Measurements from ENCODE around the gene GNPTG. TPM values are rescaled to one million over a fixed set of nuclear protein-coding genes. Genes with fewer than 3 reads are reported as not detected.
A peak's percentile ranks its signal among the peaks of the same experiment; 100 is the strongest.

Gene GNPTG
- 103 and 104 TPM in 2 replicates for total RNA-seq

- no peak for TF ChIP-seq CTCF (IDR thresholded peaks at IDR 0.05; ENCODE audit: insufficient read depth, low read length, poor library complexity, severe bottlenecking)
- peak; percentile 31 for DNase-seq (ENCODE audit: low read depth)
These were observed at the start of gene GNPTG, which contains the start of gene TSR3 for GRCh38 chr16:1351582-1352362. Gene GNPTG, plus strand, starts transcription at chr16:1351931. Its CDS starts 35 bp downstream, at chr16:1351966. Gene TSR3, minus strand, starts transcription at chr16:1351878. Its CDS starts 74 bp downstream, at chr16:1351804.

GRCh38 chr16:1305823-1306222 lies 45.9 kb upstream of the GNPTG start:
- no peak overlapping the region for H3K4me3 ChIP-seq (ENCODE audit: low read depth, low read length)
- no peaks in the 10 kb centered on the region for H3K36me3 ChIP-seq (ENCODE audit: control insufficient read depth, insufficient read depth, low read length)
- H3K27me3 ChIP-seq (ENCODE audit: control insufficient read depth, insufficient read depth, low read length) = peaks cover 3% of the 10 kb centered on the region
- DNase-seq (ENCODE audit: low read depth) = no peak
- no peak for TF ChIP-seq CTCF (IDR thresholded peaks at IDR 0.05; ENCODE audit: insufficient read depth, low read length, poor library complexity, severe bottlenecking)

More at GRCh38 chr16:1351582-1352362, at the start of gene GNPTG, which contains the start of gene TSR3:
- Histone ChIP-seq H3K36me3 (ENCODE audit: control insufficient read depth, insufficient read depth, low read length) (no peaks in the 10 kb centered on the region), H3K27me3 (ENCODE audit: control insufficient read depth, insufficient read depth, low read length) (no peaks in the 10 kb centered on the region), H3K4me3 (ENCODE audit: low read depth, low read length) (peak within 1 kb of the TSS; percentile 68)

- no peaks in the 10 kb centered on the region for H3K36me3 ChIP-seq (ENCODE audit: control insufficient read depth, insufficient read depth, low read length)
- TF ChIP-seq CTCF (IDR thresholded peaks at IDR 0.05; ENCODE audit: insufficient read depth, low read length, poor library complexity, severe bottlenecking) = no peak
- no peak overlapping the region for H3K4me3 ChIP-seq (ENCODE audit: low read depth, low read length)
- no peak for DNase-seq (ENCODE audit: low read depth)
- H3K27me3 ChIP-seq (ENCODE audit: control insufficient read depth, insufficient read depth, low read length) = no peaks in the 10 kb centered on the region
These were observed 45.4 kb upstream of the GNPTG start for GRCh38 chr16:1306334-1306733.

GRCh38 chr16:1308036-1308976 lies 43.4 kb upstream of the GNPTG start:
- TF ChIP-seq CTCF (IDR thresholded peaks at IDR 0.05; ENCODE audit: insufficient read depth, low read length, poor library complexity, severe bottlenecking) = no peak

GRCh38 chr16:1308977-1309885 lies 42.5 kb upstream of the GNPTG start, which contains the start of gene UBE2I:
Gene UBE2I, plus strand, starts transcription at chr16:1309636. Its CDS starts 4,395 bp downstream, at chr16:1314031.
- no peaks in the 10 kb centered on the region for H3K27me3 ChIP-seq (ENCODE audit: control insufficient read depth, insufficient read depth, low read length)
- peak; percentile 69 for DNase-seq (ENCODE audit: low read depth)
- H3K36me3 ChIP-seq (ENCODE audit: control insufficient read depth, insufficient read depth, low read length) = peaks cover 2% of the 10 kb centered on the region
- no peak for TF ChIP-seq CTCF (IDR thresholded peaks at IDR 0.05; ENCODE audit: insufficient read depth, low read length, poor library complexity, severe bottlenecking)
- peak within 1 kb of the TSS; percentile 87 for H3K4me3 ChIP-seq (ENCODE audit: low read depth, low read length)

More at GRCh38 chr16:1308036-1308976, 43.4 kb upstream of the GNPTG start:
- no peaks in the 10 kb centered on the region for H3K27me3 ChIP-seq (ENCODE audit: control insufficient read depth, insufficient read depth, low read length)
- no peak for DNase-seq (ENCODE audit: low read depth)
- peaks cover 2% of the 10 kb centered on the region for H3K36me3 ChIP-seq (ENCODE audit: control insufficient read depth, insufficient read depth, low read length)
- peak overlapping the region; percentile 58 for H3K4me3 ChIP-seq (ENCODE audit: low read depth, low read length)
